ENCODE data around the gene TAF11L3. TPM values are rescaled to one million over a fixed set of nuclear protein-coding genes. Genes with fewer than 3 reads are reported as not detected.

TAF11L3 gene
- total RNA-seq, 1 donor from 2014 or later: not detected

Other genes starting within 250 kb of the TAF11L3 start
- gene TAF11L2, start 20.1 kb upstream of the TAF11L3 start, total RNA-seq: not detected in 2 replicates
- not detected in 2 replicates for gene TAF11L4, start 3.4 kb downstream of the TAF11L3 start, total RNA-seq
- gene TAF11L5, start 6.9 kb downstream of the TAF11L3 start, total RNA-seq: not detected in 2 replicates
- gene TAF11L6, start 10.3 kb downstream of the TAF11L3 start, total RNA-seq: not detected in 2 replicates
- gene TAF11L7, start 67.4 kb downstream of the TAF11L3 start, total RNA-seq: not detected in 2 replicates
- gene TAF11L8, start 72.6 kb downstream of the TAF11L3 start, total RNA-seq: not detected in 2 replicates
- gene TAF11L9, start 76.0 kb downstream of the TAF11L3 start, total RNA-seq: not detected in 2 replicates
- not detected in 2 replicates for gene TAF11L10, start 79.5 kb downstream of the TAF11L3 start, total RNA-seq
- gene TAF11L11, start 85.8 kb downstream of the TAF11L3 start, total RNA-seq: not detected in 2 replicates
- not detected in 2 replicates for gene TAF11L12, start 92.0 kb downstream of the TAF11L3 start, total RNA-seq
- gene TAF11L13, start 113.7 kb downstream of the TAF11L3 start, total RNA-seq: not detected in 2 replicates
- gene TAF11L14, start 116.1 kb downstream of the TAF11L3 start, total RNA-seq: not detected in 2 replicates